ENCODE data around the gene GDF10. TPM values are rescaled to one million over a fixed set of nuclear protein-coding genes. Genes with fewer than 3 reads are reported as not detected.

The GDF10 gene
- total RNA-seq, 1 donor from 2014 or later = not detected

GRCh38 chr10:47255033-47255813 is 44.8 kb upstream of the GDF10 start:
- DNase-seq (no peak), ATAC-seq (ENCODE audit: low read depth) (no peak)
- peaks cover 41% of the 10 kb centered on the region for H3K4me1 Mint-ChIP-seq
- POLR2A ChIA-PET = no interaction called here
- no peaks in the 10 kb centered on the region for H3K36me3 Mint-ChIP-seq (ENCODE audit: low read depth)
- TF ChIP-seq, protein P1, sequence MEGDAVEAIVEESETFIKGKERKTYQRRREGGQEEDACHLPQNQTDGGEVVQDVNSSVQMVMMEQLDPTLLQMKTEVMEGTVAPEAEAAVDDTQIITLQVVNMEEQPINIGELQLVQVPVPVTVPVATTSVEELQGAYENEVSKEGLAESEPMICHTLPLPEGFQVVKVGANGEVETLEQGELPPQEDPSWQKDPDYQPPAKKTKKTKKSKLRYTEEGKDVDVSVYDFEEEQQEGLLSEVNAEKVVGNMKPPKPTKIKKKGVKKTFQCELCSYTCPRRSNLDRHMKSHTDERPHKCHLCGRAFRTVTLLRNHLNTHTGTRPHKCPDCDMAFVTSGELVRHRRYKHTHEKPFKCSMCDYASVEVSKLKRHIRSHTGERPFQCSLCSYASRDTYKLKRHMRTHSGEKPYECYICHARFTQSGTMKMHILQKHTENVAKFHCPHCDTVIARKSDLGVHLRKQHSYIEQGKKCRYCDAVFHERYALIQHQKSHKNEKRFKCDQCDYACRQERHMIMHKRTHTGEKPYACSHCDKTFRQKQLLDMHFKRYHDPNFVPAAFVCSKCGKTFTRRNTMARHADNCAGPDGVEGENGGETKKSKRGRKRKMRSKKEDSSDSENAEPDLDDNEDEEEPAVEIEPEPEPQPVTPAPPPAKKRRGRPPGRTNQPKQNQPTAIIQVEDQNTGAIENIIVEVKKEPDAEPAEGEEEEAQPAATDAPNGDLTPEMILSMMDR (IDR thresholded peaks at IDR 0.05) = no peak
- CTCF ChIA-PET = no interaction called here
- intact Hi-C loops (cut with micrococcal nuclease) = no loop called here
- no peak overlapping the region for H3K4me3 Mint-ChIP-seq
- no peak overlapping the region for H3K27ac Mint-ChIP-seq
- no peaks in the 10 kb centered on the region for H3K9me3 Mint-ChIP-seq
- H3K27me3 Mint-ChIP-seq = no peaks in the 10 kb centered on the region

DNA sequence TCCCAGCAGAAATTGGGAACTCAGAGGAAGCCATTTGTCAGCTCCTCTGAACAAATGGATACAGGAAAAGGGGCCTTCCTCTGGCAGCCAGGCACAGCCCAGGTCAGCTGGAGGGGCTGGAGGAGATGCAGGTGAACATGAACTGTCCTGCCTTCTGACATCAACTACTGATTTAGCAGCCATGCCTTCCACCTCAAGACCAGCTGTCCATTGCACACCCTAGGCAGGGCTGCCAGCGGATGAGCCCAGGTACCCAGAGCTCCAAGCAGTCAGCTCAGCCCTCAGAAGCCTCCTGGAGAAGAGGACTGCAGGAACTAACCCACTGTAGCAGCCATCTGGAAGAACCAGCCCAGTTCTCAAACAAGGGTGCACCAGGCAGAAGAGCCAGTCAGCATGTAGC is 44.1 kb upstream of the GDF10 start:
- intact Hi-C loops (cut with micrococcal nuclease) = no loop called here
- DNase-seq = no peak
- Mint-ChIP-seq H3K27me3 (no peaks in the 10 kb centered on the region), H3K27ac (no peak overlapping the region), H3K9me3 (no peaks in the 10 kb centered on the region), H3K4me1 (peaks cover 48% of the 10 kb centered on the region), H3K4me3 (no peak overlapping the region), H3K36me3 (ENCODE audit: low read depth) (no peaks in the 10 kb centered on the region)
- ChIA-PET CTCF (no interaction called here), POLR2A (no interaction called here)
- TF ChIP-seq, protein P1 (IDR thresholded peaks at IDR 0.05) = no peak
- no peak for ATAC-seq (ENCODE audit: low read depth)

- Mint-ChIP-seq H3K27me3 (no peaks in the 10 kb centered on the region), H3K4me1 (peaks cover 58% of the 10 kb centered on the region), H3K27ac (peak overlapping the region; percentile 78), H3K9me3 (no peaks in the 10 kb centered on the region), H3K36me3 (ENCODE audit: low read depth) (no peaks in the 10 kb centered on the region), H3K4me3 (no peak overlapping the region)
- ATAC-seq (ENCODE audit: low read depth) (no peak), DNase-seq (no peak)
- intact Hi-C loops (cut with micrococcal nuclease) = no loop called here
- CTCF ChIA-PET = no interaction called here
- TF ChIP-seq, protein P1 (IDR thresholded peaks at IDR 0.05) = no peak
- POLR2A ChIA-PET = no interaction called here
Measured at GRCh38 chr10:47256751-47257336, 43.2 kb upstream of the GDF10 start.

DNA sequence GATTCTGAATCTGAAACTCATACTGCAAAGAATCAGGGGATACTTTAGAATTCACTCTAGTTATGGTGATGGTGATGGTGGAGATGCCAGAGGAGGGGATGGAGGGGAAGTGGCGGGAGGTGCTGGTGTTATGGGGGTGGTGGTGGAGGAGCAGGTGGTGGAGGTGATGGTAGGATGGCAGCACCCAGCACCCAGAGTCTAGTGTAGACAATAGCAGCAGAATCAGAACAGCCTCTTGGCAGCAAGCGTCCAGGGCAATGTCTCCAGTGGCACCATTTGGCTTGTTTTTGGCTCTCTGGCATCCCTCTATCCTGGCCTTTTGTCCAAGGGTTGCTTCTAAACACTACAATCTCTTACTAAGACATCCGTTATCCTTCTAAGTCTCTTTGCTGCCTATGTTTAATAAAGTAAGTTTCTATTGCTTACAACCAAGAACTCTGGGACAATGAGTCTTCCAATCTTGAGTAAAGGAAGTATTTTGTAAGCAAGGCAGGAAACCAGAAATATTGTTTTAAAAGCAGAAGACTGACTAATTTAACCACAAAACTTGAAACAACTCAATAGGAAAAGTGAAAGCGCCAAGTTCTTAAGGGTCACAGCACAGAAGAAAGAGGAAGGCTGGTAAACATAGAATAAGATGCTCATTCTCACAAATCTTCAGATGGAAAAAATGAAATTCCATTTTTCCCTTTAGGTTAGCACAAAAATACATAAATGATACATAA is 42.4 kb upstream of the GDF10 start:
- peak overlapping the region; percentile 29 for H3K4me3 Mint-ChIP-seq
- POLR2A ChIA-PET = interaction anchor here (0.7 kb wide), 1 partner anchor 1737 kb away, joined by 4 read pairs; no protein-coding TSS in a partner anchor
- intact Hi-C loops (cut with micrococcal nuclease) = no loop called here
- CTCF ChIA-PET = no interaction called here
- DNase-seq (no peak), ATAC-seq (ENCODE audit: low read depth) (no peak)
- H3K4me1 Mint-ChIP-seq = peaks cover 63% of the 10 kb centered on the region
- H3K27me3 Mint-ChIP-seq = no peaks in the 10 kb centered on the region
- peak overlapping the region; percentile 78 for H3K27ac Mint-ChIP-seq
- H3K9me3 Mint-ChIP-seq = no peaks in the 10 kb centered on the region
- TF ChIP-seq, protein P1 (IDR thresholded peaks at IDR 0.05) = no peak
- H3K36me3 Mint-ChIP-seq (ENCODE audit: low read depth) = no peaks in the 10 kb centered on the region

GRCh38 chr10:47258921-47259320 is 41.1 kb upstream of the GDF10 start:
- H3K9me3 Mint-ChIP-seq = no peaks in the 10 kb centered on the region
- no peak overlapping the region for H3K27ac Mint-ChIP-seq
- no peaks in the 10 kb centered on the region for H3K36me3 Mint-ChIP-seq (ENCODE audit: low read depth)
- TF ChIP-seq, protein P1 (IDR thresholded peaks at IDR 0.05) = no peak
- ATAC-seq (ENCODE audit: low read depth) (no peak), DNase-seq (no peak)
- intact Hi-C loops (cut with micrococcal nuclease) = no loop called here
- H3K4me3 Mint-ChIP-seq = no peak overlapping the region
- H3K27me3 Mint-ChIP-seq = no peaks in the 10 kb centered on the region
- CTCF ChIA-PET = no interaction called here
- peaks cover 63% of the 10 kb centered on the region for H3K4me1 Mint-ChIP-seq
- POLR2A ChIA-PET = no interaction called here

Data from activated B cell treated with CpG ODN at 0.5 μM for 24 hours (primary cell).